ENCODE results near the gene SGPL1. TPM values are rescaled to one million over a fixed set of nuclear protein-coding genes. Genes with fewer than 3 reads are reported as not detected.

Gene SGPL1
- polyA plus RNA-seq, 10 donors = 18.7 to 29.8 (median 22.6) TPM

GRCh38 chr10:70879207-70879606 lies 63.5 kb downstream of the SGPL1 start:
- DNase-seq = no peak

- peak; percentile 67 to 84 (median 80) for DNase-seq
Measured at GRCh38 chr10:70880077-70880534, 64.4 kb downstream of the SGPL1 start.

- DNase-seq = no peak
Measured at GRCh38 chr10:70884741-70885140, 69.0 kb downstream of the SGPL1 start.

- DNase-seq = no peak
Measured at GRCh38 chr10:70885481-70885880, 69.7 kb downstream of the SGPL1 start.

GRCh38 chr10:70885931-70886903 lies 70.5 kb downstream of the SGPL1 start:
- DNase-seq = no peak

- DNase-seq = no peak
Measured at GRCh38 chr10:70886921-70887665, 71.3 kb downstream of the SGPL1 start.

GRCh38 chr10:70887804-70888800 lies 72.4 kb downstream of the SGPL1 start, which contains the start of gene PCBD1:
Gene PCBD1, minus strand, starts transcription at chr10:70888565. Its CDS starts 32 bp downstream, at chr10:70888533.
- peak; percentile 67 to 94 (median 78) for DNase-seq

GRCh38 chr10:70889291-70889690 lies 73.5 kb downstream of the SGPL1 start:
- DNase-seq = no peak

- DNase-seq = peak in 2 of 3 donors; percentile 44 to 45
Measured at GRCh38 chr10:70890917-70891431, 75.2 kb downstream of the SGPL1 start.

GRCh38 chr10:70891627-70892026 lies 75.9 kb downstream of the SGPL1 start:
- DNase-seq = no peak

- DNase-seq = no peak
Measured at GRCh38 chr10:70892631-70893030, 76.9 kb downstream of the SGPL1 start.

- DNase-seq = no peak
Measured at GRCh38 chr10:70893227-70894006, 77.7 kb downstream of the SGPL1 start.

- DNase-seq = no peak
Measured at GRCh38 chr10:70894416-70894815, 78.7 kb downstream of the SGPL1 start.

- DNase-seq = no peak
Measured at GRCh38 chr10:70896551-70896950, 80.8 kb downstream of the SGPL1 start.

- no peak for DNase-seq
Measured at GRCh38 chr10:70898687-70899086, 82.9 kb downstream of the SGPL1 start.

- DNase-seq = no peak
Measured at GRCh38 chr10:70899096-70899495, 83.3 kb downstream of the SGPL1 start.

GRCh38 chr10:70901276-70901878 lies 85.6 kb downstream of the SGPL1 start:
- no peak for DNase-seq

- no peak for DNase-seq
Measured at GRCh38 chr10:70902661-70903261, 87.0 kb downstream of the SGPL1 start.

GRCh38 chr10:70903262-70903921 lies 87.6 kb downstream of the SGPL1 start:
- DNase-seq = peak in 2 of 3 donors; percentile 69 to 79

All from muscle of back (tissue), 11 donors.